ENCODE measurements around the gene DENND1A.

The DENND1A gene

DNA sequence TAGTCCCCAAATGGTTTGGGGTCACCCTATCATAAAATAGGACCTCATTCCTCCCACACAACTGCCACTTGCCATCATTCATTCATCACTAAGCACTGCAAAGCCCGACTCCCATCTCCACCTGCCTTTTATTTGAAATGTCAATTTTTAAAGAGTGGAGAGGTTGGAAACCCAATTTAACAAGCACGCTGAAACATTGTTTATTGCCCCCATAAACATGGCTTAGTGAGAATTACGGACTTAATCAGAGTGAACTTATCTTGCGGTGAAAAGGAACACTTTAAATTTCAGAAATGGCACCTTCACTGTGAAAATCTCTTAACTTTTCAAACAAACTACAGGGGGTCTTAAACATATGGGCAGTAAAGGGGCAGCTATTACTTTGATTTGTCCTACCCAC lies 332.9 kb downstream of the DENND1A start:
- no peak for DNase-seq (ENCODE audit: low read depth in 1 of 2, low spot score in 1 of 2)

DNA sequence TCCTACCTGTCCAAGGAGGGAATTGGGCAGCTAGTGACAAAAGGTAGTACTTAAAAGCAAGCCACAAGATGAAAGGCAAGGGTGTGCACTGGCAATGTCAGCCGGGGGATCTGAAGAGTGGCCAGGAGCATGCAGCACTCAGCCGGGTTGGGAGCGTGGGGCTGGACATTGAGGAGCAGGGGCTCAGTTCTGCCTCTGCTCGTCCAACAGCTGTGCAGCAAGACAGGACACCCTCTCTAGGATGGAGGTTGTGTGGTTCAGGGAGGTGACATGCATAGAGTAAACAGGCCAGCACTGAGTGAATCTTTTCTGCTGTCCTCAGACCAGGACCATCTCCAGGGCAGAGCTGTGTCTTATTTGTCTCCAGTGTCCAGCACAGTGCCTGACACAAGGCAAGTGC lies 338.6 kb downstream of the DENND1A start:
- DNase-seq (ENCODE audit: low read depth in 1 of 2, low spot score in 1 of 2), result no peak

DNA sequence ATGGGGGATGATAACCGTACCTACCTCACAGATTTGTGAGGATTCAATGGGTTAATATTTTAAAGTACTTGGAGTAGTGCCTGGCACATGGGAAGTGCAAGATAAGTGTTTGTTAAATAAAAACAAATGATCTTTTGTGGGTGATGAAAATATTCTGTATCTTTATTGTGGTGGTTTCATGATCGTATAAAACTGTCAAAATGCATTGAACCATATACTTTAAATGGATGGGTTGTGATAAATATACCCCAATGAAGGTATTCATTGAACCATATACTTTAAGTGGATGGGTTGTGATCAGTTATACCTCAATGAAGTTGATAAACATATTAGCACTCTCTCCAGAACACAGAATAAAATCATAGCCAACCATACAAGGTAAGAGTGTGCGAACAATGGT lies 339.4 kb downstream of the DENND1A start:
- no peak for DNase-seq (ENCODE audit: low read depth in 1 of 2, low spot score in 1 of 2)

DNA sequence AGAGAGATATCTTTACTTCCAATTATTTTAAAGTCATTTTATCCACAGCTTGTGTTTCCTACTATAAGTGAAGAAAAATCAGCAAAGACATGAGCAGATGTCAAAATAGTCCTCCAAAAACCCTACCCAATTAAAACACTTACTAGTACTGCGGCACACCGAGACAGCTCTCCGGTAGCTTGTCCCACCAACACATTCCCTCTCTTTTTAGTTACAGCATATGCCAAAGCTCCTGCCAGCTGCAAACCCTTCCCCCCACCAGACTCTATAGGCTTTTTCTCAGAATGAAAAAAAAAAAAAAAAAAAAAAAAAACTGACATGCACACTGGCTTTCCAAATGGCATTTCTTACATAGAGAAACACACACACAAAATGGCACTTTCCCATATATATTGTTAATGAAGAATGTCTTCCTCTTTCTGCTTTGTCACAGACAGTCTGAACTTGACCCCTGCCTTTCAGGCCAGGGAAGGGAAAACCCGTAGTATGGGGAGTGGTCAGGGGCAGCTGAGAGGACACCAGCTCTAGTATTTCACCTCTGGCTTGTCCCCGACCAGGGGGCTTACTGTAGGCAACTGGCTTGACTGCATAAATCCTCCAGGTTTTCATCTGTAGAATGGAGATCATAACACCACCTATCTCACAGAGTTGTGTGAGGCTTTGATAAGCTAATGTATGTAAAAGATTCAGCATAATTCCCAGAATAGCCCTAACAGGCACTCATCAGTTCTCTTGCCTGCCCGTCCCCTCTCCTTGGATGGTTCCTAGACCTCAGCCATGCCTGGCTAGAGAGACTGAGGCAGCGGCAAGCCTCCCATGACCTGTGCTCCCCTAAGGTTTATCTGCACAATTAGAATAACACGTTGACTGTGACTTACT lies 340.3 kb downstream of the DENND1A start:
- no peak for DNase-seq (ENCODE audit: low read depth in 1 of 2, low spot score in 1 of 2)

DNA sequence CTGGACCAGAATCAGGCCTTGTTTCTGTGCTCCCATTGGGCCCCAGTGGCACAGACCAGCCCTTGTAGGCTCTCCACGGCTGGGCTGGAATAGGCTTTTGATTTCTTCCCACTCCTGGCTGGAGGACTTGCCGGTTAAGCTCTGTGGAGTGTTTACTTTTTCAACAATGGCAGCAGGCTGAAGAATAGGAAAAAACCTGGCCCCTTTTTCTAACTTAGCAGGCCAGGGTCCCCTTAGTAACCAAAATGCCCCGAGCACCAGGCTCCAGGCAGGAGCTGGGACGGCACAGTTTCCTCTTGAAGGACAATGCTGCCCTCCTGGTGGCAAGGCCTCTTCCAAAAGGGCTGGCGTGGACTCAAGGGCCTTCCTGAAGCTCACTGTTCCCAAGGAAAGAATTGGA lies 343.7 kb downstream of the DENND1A start:
- DNase-seq (ENCODE audit: low read depth in 1 of 2, low spot score in 1 of 2), result no peak

DNA sequence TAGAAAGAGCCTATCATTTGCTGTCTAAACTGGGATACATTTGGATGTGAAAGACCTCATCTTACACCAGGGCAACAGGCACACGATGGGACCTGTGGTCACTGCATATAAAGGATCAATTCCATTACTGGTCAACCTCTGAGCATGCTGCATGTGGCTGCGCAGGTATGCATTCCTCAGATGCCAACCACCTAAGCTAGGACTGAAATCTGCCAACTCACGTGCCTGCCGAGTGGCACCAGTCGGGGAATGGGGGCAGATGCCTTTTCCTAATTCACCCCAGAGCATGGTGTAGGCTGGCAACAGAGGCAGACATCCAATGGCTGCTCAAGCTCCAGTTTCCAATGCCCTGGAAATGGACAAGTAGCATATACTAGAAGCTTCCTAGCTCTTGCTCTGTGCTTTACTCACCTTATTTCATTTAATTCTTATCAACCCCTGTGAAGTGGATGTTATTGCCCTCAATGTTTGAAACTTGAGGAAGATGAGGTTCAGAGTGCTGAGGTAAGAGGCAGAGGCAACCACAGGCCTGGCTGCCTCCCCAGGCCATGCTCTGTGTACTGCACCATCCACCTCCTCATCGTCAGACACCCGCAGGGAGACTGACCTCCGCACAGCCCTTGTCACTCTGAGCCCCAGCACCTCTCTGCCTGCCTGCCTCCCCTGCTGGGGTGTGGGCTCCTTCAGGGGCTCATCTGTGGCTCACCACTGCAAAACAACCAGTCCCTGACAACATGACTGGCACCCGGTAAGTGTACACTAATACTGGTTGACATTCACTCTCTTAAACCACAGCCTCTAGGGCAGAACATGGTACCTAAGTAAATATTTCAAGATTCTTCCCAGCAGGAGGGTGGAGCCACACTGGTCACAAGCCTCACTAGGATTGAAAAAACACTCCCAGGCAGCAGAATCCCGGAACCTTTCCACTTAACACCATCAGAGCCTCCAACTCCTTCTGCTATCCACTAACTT lies 345.4 kb downstream of the DENND1A start:
- no peak for DNase-seq (ENCODE audit: low read depth in 1 of 2, low spot score in 1 of 2)

DNA sequence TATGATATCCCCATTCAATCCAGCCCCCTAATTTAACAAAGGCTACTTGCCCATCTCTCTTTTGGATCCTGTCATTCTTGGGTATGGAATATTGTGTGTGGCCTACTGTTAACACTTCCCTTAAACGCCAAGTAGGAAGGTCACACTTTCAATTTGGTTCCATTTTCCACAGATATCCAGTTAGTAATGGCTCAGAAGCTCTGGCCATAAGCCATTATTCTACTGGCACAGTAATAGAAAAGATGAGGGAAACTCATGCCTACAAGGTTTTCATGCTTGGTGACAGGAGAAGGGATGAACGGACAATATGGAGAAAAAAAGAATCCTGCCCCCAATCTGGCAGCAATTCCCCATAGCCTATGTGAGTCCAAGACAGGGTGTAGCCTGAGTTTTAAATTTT lies 346.3 kb downstream of the DENND1A start:
- no peak for DNase-seq (ENCODE audit: low read depth in 1 of 2, low spot score in 1 of 2)

DNA sequence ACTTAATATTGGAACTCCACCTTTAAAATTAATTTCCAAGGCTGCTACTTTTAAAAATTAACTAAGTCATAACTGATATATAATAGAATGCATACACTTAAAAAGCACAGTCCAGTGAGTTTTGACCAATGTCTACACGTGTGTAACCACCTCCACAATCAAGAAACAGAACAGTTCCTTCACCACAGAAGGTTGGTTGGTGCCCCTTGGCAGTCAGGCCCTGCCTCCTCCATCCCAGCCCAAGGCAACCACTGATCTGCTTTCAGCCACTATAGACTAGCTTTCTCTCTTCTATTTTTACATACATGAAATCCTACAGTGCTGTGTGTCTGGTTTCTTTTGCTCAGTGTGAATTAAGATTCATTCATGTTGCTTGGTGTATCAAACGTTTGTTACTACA lies 358.7 kb downstream of the DENND1A start:
- no peak for DNase-seq (ENCODE audit: low read depth in 1 of 2, low spot score in 1 of 2)

DNA sequence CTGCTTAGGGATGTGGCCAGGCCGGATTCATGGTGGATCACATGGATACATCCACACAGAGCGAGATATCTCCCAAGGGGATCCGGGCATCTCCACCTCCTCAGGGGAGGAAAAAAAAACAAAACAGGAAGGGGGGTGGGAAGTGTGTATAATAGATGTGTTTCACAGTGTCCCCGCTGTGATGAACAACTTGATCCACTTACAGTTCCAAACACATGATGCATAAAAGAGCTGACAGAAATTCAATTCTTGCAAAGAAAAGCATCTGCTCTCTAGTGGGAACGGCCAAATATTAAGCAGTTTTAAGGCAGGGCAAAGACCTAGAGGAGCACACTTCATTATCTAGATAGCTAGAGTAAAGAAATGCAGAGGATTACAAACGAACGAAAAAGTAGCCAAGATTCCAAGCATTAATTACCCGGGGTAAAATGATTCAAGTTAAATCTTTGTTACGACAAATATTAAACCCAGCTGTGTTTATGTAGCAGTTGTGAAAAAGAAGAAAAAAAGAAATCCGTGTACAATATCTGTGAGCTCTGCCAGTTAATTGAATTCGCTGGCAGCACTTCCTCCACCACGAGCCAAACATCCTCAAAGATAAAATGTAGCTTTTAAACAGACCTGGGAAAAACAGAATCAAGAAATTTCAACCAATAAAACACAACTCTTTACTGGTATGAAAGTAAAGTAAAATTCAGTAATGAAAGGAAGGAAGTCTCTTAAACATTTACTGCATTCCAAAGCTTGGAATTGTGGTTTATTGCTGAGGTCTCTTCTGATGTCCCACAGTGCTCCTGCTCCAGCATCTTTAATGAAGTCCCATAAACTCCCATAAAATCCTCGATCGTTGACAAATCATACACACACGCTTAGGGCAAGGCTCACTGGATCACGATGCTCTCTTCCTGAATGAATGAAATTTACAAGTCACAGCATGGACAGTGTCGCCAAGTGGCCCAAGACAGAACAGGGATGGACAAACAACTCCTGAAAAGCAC lies 360.9 kb downstream of the DENND1A start:
- DNase-seq (ENCODE audit: low read depth in 1 of 2, low spot score in 1 of 2), result no peak

DNA sequence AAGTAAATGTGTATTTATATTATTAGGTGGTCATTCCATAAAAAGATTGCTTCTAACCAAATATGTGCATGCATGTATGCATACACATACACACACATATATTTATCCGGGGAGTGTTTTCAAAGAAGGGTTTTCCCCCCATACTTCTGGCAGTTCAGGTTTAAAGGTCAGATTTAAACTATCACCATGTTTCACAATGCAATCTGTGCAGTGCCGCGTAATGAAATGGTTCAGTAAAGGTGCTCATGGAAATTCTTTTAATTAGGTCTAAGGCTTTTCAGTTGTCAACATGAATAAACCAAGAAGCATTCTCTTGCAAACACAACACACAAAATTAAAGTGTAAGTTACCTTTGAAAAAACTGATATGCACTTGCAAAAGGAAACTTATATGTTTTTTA lies 362.9 kb downstream of the DENND1A start:
- DNase-seq (ENCODE audit: low read depth in 1 of 2, low spot score in 1 of 2), result no peak

DNA sequence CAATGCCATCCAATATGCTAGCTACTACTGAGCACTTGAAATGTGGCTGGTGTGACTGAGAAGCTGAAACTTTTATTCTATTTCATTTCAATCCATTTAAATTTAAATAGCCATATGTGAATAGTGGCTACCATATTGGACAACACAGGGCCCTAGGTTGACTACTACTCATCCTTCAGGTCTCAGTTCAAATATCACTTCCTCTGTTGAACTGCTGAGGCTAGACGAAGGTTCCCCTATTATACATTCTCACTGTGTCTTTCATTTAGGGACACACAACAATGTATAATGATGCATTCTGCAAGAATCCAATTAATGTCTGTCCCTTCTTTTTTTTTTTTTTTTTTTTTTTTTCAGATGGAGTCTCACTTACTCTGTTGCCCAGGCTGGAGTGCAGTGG lies 365.3 kb downstream of the DENND1A start:
- DNase-seq (ENCODE audit: low read depth in 1 of 2, low spot score in 1 of 2), result no peak

DNA sequence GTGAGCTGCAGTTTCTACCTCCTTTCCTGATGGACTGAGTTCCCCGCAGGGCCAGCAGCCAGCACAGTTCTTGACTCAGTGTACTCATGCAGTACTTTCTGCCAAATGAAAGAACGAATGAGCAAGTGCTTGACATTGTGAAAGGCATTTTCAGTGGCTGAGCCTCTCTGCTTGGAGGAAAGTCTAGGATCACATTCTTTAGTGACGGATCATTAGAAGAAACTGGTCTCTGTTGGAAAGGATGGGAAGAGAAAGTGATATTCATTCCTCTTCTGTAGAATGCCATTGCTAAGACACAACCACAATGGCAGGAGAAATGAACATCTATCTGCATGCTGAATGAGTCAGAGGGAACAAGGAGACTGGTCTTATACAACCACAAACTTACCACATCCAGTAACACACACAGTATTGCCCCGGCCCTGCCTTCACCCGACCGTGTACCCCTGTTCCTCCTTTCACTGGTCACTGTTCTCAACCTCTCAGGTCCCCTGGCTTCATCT lies 367.0 kb downstream of the DENND1A start:
- DNase-seq (ENCODE audit: low read depth in 1 of 2, low spot score in 1 of 2), result no peak

DNA sequence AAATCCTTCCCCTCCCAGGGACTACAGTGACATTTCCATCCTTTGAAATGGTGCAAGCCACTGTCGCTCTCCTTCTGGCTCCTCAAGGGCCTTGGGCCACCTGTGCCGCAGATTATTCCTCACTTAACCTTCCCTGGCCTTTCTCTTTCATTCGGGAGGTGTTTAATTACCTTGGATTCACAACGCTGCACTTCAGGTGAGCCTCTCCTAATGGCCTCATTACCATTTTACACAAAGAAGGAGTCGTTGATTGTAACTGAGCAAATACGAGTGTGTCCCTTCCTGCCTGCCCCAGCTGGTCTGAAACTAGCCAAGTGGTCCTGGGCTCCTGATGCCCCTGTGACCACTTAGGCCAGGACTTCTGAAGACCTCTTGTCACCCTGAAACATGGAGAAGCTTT lies 368.9 kb downstream of the DENND1A start:
- DNase-seq (ENCODE audit: low read depth in 1 of 2, low spot score in 1 of 2), result no peak

DNA sequence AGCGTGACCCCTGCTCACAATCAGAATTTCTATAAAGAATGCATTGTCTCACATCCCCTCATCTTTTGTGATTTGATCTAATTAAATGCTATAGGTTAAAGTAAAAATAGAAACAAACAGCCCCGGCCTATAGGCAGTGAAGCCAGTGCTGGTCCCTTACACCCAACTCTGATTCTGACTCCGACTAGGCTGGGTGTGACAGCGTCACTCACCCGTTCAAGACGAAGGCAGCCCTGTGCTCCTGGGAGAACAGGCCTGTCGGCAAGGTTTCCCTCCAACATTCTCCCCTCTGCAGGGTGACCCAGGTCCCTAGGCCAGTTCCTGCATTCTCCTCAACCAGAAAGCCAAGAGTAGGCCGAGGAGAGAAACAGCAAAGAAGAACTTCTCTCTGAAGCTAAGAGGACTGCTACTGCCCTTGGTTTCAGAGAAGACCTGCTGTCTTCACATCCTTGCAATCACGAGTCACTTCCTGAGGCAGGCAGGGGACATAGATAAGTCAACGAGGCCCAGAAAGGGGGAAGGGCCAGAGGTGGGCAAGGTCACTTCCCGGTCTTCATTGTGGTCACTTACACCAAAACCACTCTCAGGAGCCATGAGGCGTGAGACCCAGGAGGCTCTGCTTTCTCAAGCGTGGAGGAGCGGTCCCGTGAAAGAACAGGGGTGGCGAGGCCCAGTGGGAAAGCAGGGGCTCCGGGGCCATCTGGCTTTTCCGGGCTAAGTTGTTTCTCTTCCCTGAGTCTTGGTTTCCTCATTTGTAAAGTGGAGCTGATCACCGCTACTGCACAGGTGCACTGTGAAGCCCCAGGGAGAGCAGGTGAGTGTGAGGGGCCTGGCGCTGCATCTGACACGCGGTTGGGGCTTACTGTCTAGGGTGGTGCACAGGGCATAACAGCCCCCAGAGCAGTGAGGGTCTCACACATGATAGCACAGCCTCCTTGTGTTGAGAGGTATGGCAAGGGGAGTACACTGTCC lies 373.2 kb downstream of the DENND1A start:
- no peak for DNase-seq (ENCODE audit: low read depth in 1 of 2, low spot score in 1 of 2)

DNA sequence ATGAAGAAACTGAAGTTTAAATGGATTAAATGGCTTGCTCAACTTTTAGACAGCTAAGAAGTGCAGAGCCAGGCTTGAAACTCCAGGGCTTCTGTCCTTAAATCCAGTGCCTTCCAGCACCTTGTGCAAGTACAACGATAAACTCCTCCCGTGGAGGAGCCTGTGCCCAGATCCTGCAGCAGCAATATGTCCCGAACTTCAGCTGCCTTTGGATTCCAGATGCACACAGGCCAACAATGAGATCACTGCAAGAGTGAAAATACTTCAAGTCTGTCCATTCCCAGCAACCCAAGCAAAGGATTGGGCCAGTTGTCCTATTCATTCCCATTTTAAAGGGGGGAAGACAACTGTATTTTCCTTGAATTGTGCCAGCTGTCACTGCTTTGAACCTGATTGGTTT lies 374.3 kb downstream of the DENND1A start:
- no peak for DNase-seq (ENCODE audit: low read depth in 1 of 2, low spot score in 1 of 2)

DNA sequence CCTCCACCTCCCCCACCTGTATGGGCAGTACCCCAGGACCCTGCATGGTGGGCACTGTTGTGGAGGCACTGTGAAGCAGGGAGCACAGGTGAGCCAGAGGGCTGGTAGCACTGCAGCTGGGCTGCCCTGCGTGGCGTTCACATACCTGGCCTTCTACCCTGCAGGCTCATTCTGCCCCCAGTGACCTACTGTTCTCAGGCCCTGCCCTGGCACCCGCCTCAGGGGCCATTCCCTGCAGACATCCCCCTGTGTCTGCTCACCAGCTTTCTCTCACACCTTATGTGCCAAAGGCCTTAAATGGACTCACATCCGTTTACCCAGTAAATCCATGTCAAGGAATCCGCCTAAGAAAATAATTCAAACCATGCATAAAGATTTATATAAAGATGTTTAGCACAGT lies 377.4 kb downstream of the DENND1A start:
- no peak for DNase-seq (ENCODE audit: low read depth in 1 of 2, low spot score in 1 of 2)

DNA sequence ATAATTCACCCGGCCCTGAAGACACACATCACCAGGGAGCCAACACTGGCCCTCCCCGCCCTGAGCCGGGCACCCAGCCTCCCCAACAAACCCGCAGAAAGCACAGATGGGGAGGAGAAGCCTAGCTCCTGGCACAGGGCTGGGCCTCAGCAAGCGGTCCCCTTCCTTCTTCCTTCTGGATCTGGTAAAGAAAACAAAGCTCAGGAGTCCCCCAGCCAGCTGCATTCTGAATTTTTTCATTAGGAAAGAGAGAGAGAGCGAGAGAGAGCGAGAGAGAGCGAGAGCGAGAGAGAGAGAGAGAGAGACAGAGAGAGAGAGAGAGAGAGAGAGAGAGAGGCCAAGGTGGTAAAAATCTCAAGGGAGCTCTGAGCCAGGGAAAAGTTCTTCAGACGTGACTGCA lies 378.2 kb downstream of the DENND1A start:
- no peak for DNase-seq (ENCODE audit: low read depth in 1 of 2, low spot score in 1 of 2)

DNA sequence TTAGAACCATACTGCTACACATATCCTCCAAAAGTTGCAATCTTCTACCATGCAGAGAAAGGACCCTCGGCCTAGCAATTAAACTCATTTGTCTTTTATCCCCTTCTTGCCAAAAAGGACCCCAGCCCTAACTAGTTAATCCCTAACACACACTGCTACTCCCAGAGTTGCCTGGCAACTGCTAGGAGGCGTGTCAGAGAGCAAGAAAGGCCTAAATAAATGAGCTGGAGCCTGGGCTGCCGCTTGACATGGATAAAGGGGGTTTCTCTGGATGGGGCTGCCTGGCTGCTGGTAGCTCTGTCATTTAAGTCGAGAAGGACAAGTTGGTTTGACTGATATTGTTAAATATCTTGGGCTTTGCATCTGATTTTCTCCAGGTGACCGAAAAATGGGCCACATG lies 379.1 kb downstream of the DENND1A start:
- DNase-seq (ENCODE audit: low read depth in 1 of 2, low spot score in 1 of 2), result no peak

DNA sequence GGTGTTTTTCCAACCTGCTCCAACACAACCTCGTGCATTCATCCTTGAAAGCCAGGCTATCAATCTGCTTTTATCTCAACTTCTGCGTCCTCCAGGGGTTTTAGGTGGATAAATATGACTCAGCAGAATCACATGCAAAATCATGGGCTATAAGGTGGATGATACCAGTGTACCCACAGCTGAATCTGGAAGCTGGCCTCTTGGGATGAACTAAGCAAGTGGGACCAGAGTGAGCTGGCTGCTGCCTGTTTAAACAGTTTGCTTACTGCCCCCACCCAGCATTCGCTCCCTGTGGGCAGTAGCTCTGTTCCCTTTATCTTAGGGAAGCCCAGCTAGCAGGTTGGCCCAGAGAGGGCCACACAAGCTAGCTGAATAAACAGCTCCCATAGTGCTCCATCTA lies 379.9 kb downstream of the DENND1A start:
- no peak for DNase-seq (ENCODE audit: low read depth in 1 of 2, low spot score in 1 of 2)

Data from activated CD4-positive, alpha-beta T cell treated with anti-CD3 and anti-CD28 coated beads, Interleukin-2, amount 50 U/mL, for 24 hours (primary cell).